OCI-LY7 (cell line): ENCODE measurements around the gene NFIA. TPM values are rescaled to one million over a fixed set of nuclear protein-coding genes. Genes with fewer than 3 reads are reported as not detected.

ENCODE experiments used
- BruUV-seq: library from RNA; stranded (reverse); fragments of 400-500 nt; replicated peaks from 2 replicates; lab custom pipeline; 2021; lab: Mats Ljungman, UMichigan
- CTCF ChIA-PET: fragments of 300-600 bp; sonication (Branson Sonifier 250); formaldehyde crosslinking; loops from one replicate; lab custom pipeline; 2022; ENCODE audit warnings: antibody characterized with exemption; ENCODE audit not compliant: unreplicated experiment; lab: Charles Lee
- POLR2A ChIA-PET: fragments of 300-600 bp; sonication (Branson Sonifier 250); formaldehyde crosslinking; loops from one replicate; lab custom pipeline; 2022; ENCODE audit warnings: antibody characterized with exemption; lab: Charles Lee
- DNase-seq: peaks from one replicate; pipeline ENCODE4 v3.0.0-alpha.2; 2015; ENCODE audit warnings: low spot score
- H2AFZ ChIP-seq: fragments of 200-600 bp; sonication (generic), shearing (Covaris generic); 2 replicates; pipeline ENCODE4 v1.6.1; 2014; ENCODE audit warnings: mild to moderate bottlenecking, antibody characterized with exemption, low read length, moderate library complexity
- H3K27ac ChIP-seq: fragments of 200-600 bp; sonication (generic); 2 replicates; pipeline ENCODE4 v1.5.1; 2014; ENCODE audit warnings: mixed run types, low read depth, mild to moderate bottlenecking, moderate library complexity, low read length, inconsistent platforms; ENCODE audit not compliant: poor library complexity, severe bottlenecking
- H3K36me3 ChIP-seq: fragments of 200-600 bp; sonication (generic); 2 replicates; pipeline ENCODE4 v1.6.1; 2014; ENCODE audit warnings: mild to moderate bottlenecking, antibody characterized with exemption, low read length, moderate library complexity, mixed read lengths; ENCODE audit not compliant: insufficient read depth
- H3K4me1 ChIP-seq: fragments of 200-600 bp; sonication (generic); 2 replicates; pipeline ENCODE4 v1.5.1; 2014; ENCODE audit warnings: mild to moderate bottlenecking, low read length; ENCODE audit not compliant: insufficient read depth, poor library complexity, severe bottlenecking
- H3K4me2 ChIP-seq: fragments of 200-600 bp; sonication (generic); 2 replicates; pipeline ENCODE4 v1.6.1; 2014; ENCODE audit warnings: mild to moderate bottlenecking, low read length
- H3K4me3 ChIP-seq: fragments of 200-600 bp; sonication (generic); 2 replicates; pipeline ENCODE4 v1.5.1; 2014; ENCODE audit warnings: mild to moderate bottlenecking, low read depth, low read length; ENCODE audit not compliant: poor library complexity, severe bottlenecking
- H3K79me2 ChIP-seq: fragments of 200-600 bp; sonication (generic); 2 replicates; pipeline ENCODE4 v1.6.1; 2016; ENCODE audit warnings: low read depth, mild to moderate bottlenecking, low read length, moderate library complexity, mixed read lengths; ENCODE audit not compliant: insufficient read depth
- H3K9me2 ChIP-seq: fragments of 200-600 bp; sonication (generic); 2 replicates; pipeline ENCODE4 v1.6.1; 2016; ENCODE audit warnings: mild to moderate bottlenecking, low read length, mixed read lengths; ENCODE audit not compliant: insufficient read depth
- H3K9me3 ChIP-seq: fragments of 200-600 bp; sonication (generic); 2 replicates; pipeline ENCODE4 v1.6.1; 2014; ENCODE audit warnings: mild to moderate bottlenecking, mixed run types, low read length, mixed read lengths
- H4K20me1 ChIP-seq: fragments of 200-600 bp; sonication (generic); 2 replicates; pipeline ENCODE4 v1.6.1; 2014; ENCODE audit warnings: mild to moderate bottlenecking, antibody characterized with exemption, low read length, moderate library complexity, mixed read lengths; ENCODE audit not compliant: insufficient read depth
- EZH2phosphoT487 ChIP-seq: fragments of 200-600 bp; sonication (generic); IDR thresholded peaks from 2 replicates; pipeline ENCODE4 v1.6.1; 2018; ENCODE audit warnings: low read depth, borderline replicate concordance, mild to moderate bottlenecking, mixed run types, antibody characterized with exemption, low read length, moderate library complexity, mixed read lengths
- intact Hi-C: fragments of 100-400 bp; cut with micrococcal nuclease; formaldehyde crosslinking; loops from one replicate; pipeline ENCODE4 v1.10.0; 2022; ENCODE audit not compliant: unreplicated experiment
- total RNA-seq, 2 experiments: library from RNA; depleted of rRNA in 1 of 2; stranded (reverse); fragments of >200 nt in 1 of 2; shearing (Covaris generic) in 1 of 2; gene quantifications; 2 replicates each; pipeline ENCODE4 v1.2.3, GENCODE V29; 2014 to 2022
- TF ChIP-seq, protein P1 (sequence below): fragments of 200-600 bp; sonication (generic); conservative IDR thresholded peaks from 2 replicates; pipeline ENCODE4 v1.5.1; 2014; ENCODE audit warnings: mild to moderate bottlenecking, antibody characterized with exemption, low read length, moderate library complexity, mixed read lengths

Gene NFIA
- total RNA-seq, 2 experiments from 2014 or later = 2.8 to 18.8 TPM

DNA sequence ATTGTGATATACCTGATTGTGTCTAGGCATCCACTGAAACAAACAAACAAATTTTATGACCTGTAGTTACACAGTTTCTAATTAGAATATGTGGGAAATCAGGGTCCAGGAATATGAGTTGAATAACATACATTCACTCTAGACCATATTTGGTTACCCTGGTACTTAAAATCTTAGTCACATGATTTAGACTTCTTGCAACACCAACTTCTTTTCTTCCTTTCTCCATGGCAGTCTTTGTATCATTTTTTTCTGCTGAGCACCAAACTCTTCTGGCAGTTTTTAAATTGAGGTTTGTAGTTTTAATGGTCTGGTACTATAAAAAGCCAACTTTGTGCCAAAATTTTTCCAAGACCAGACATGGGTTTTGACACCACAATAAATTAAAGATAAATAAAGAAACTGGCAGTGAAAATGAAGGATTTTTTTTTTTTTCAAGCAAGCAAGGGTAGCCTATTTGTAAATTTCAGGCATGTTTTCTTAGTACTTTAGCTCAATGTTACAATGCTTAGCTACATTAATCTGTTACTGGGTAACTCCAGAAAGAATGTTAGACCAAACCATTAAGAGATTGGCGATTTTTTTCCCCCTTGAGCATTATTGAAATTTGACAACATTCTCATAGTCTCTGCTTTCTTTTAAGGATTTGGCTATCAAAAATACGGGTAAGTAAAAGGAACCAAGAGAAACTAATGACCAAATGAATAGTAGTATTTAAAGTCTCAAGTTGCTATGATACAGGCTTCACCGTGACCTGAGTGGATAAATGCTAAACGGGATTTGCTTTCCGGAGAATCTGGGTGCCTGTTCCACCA is 108.5 kb downstream of the NFIA start:
- Histone ChIP-seq H3K4me3 (no peak overlapping the region), H2AFZ (no peak overlapping the region), H3K4me1 (no peaks in the 10 kb centered on the region), H3K9me2 (no peaks in the 10 kb centered on the region), H3K4me2 (no peak overlapping the region), H3K9me3 (no peaks in the 10 kb centered on the region), H4K20me1 (no peaks in the 10 kb centered on the region), H3K79me2 (no peaks in the 10 kb centered on the region), H3K27ac (no peak overlapping the region), H3K36me3 (no peaks in the 10 kb centered on the region)
- intact Hi-C loops = no loop called here
- POLR2A ChIA-PET = no interaction called here
- no peak for DNase-seq
- TF ChIP-seq, protein P1, sequence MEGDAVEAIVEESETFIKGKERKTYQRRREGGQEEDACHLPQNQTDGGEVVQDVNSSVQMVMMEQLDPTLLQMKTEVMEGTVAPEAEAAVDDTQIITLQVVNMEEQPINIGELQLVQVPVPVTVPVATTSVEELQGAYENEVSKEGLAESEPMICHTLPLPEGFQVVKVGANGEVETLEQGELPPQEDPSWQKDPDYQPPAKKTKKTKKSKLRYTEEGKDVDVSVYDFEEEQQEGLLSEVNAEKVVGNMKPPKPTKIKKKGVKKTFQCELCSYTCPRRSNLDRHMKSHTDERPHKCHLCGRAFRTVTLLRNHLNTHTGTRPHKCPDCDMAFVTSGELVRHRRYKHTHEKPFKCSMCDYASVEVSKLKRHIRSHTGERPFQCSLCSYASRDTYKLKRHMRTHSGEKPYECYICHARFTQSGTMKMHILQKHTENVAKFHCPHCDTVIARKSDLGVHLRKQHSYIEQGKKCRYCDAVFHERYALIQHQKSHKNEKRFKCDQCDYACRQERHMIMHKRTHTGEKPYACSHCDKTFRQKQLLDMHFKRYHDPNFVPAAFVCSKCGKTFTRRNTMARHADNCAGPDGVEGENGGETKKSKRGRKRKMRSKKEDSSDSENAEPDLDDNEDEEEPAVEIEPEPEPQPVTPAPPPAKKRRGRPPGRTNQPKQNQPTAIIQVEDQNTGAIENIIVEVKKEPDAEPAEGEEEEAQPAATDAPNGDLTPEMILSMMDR = no peak
- no peak for TF ChIP-seq EZH2phosphoT487
- no TSS peak for BruUV-seq
- CTCF ChIA-PET = no interaction called here

DNA sequence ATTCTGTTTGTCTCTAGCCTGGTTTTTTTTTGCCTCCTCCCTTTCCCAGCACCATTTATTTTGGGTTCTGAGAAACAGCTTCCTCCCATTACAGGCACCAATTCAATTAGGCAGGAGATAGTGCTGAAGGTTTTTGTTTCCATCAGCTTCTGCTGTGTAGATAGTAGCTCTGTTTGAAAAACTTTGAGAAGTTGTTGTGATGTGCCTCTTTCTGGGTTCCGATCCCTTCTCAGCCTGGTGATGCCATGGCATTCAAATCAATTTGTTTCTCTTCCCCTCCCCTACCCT is 109.0 kb downstream of the NFIA start:
- ChIA-PET CTCF (no interaction called here), POLR2A (no interaction called here)
- H3K79me2 ChIP-seq = no peaks in the 10 kb centered on the region
- DNase-seq = no peak
- no peak overlapping the region for H3K27ac ChIP-seq
- H3K9me2 ChIP-seq = no peaks in the 10 kb centered on the region
- H2AFZ ChIP-seq = no peak overlapping the region
- intact Hi-C loops = no loop called here
- H3K4me3 ChIP-seq = no peak overlapping the region
- TF ChIP-seq, protein P1 = no peak
- no peak for TF ChIP-seq EZH2phosphoT487
- no peaks in the 10 kb centered on the region for H3K9me3 ChIP-seq
- H3K36me3 ChIP-seq = no peaks in the 10 kb centered on the region
- H3K4me1 ChIP-seq = no peaks in the 10 kb centered on the region
- no peaks in the 10 kb centered on the region for H4K20me1 ChIP-seq
- no peak overlapping the region for H3K4me2 ChIP-seq
- no TSS peak for BruUV-seq

DNA sequence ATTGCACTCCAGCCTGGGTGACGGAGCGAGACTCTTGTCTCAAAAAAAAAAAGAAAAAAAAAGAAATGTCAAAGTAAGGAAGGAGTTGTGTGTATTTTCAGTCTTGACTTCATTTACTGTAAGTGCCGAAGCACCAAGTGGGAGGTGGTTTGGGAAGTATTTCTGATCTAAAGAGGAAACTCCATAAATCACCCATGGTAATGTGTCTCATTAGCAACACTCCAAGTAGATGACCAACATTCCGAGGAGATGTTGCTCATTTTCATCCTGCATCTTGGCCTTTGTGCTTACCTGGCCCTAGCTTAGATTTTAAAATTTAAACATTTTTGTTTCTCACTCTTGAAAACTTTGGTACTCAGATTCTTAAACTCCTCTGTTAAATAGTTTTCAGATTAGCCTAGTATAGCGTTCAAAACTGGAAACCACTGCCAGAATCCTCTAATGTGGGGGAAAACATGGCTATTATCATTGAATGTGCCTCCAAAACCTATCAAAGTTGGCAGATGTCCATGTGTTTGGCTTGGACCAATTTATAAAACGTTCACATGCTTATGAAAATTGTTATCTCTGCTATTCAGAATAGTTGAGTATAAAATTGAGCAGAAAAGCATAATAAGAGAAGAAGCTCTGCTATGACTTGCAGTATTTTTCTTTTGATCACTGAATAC is 110.4 kb downstream of the NFIA start:
- DNase-seq = no peak
- TF ChIP-seq, protein P1 = no peak
- no peak for TF ChIP-seq EZH2phosphoT487
- Histone ChIP-seq H3K4me1 (no peaks in the 10 kb centered on the region), H3K79me2 (no peaks in the 10 kb centered on the region), H3K4me3 (no peak overlapping the region), H2AFZ (no peak overlapping the region), H3K27ac (no peak overlapping the region), H3K9me3 (no peaks in the 10 kb centered on the region), H3K36me3 (no peaks in the 10 kb centered on the region), H3K9me2 (no peaks in the 10 kb centered on the region), H3K4me2 (no peak overlapping the region), H4K20me1 (no peaks in the 10 kb centered on the region)
- intact Hi-C loops = no loop called here
- no TSS peak for BruUV-seq
- CTCF ChIA-PET = no interaction called here
- POLR2A ChIA-PET = interaction anchor here (0.6 to 1.2 kb wide), 2 partner anchors 24 to 283 kb away, joined by 6 read pairs; no protein-coding TSS in a partner anchor
